ENCODE data around the gene CD300LB. TPM values are rescaled to one million over a fixed set of nuclear protein-coding genes. Genes with fewer than 3 reads are reported as not detected.

CD300LB gene
- total RNA-seq, 1 donor from 2014 or later = not detected

- no peak for TF ChIP-seq CTCF (IDR thresholded peaks at IDR 0.05; ENCODE audit: borderline replicate concordance)
- peaks cover 14% of the 10 kb centered on the region for H3K9me3 ChIP-seq (replicated peaks)
- intact Hi-C loops (cut with micrococcal nuclease) = no loop called here
- no peak overlapping the region for H3K27ac ChIP-seq (replicated peaks)
- no peaks in the 10 kb centered on the region for H3K4me1 ChIP-seq
- no peak for DNase-seq
- no peak overlapping the region for H3K4me3 ChIP-seq
- H3K36me3 ChIP-seq = no peaks in the 10 kb centered on the region
- H3K27me3 ChIP-seq (ENCODE audit: low read depth) = peaks cover 90% of the 10 kb centered on the region
These were observed 56.1 kb downstream of the CD300LB start for GRCh38 chr17:74475189-74475588.

DNA sequence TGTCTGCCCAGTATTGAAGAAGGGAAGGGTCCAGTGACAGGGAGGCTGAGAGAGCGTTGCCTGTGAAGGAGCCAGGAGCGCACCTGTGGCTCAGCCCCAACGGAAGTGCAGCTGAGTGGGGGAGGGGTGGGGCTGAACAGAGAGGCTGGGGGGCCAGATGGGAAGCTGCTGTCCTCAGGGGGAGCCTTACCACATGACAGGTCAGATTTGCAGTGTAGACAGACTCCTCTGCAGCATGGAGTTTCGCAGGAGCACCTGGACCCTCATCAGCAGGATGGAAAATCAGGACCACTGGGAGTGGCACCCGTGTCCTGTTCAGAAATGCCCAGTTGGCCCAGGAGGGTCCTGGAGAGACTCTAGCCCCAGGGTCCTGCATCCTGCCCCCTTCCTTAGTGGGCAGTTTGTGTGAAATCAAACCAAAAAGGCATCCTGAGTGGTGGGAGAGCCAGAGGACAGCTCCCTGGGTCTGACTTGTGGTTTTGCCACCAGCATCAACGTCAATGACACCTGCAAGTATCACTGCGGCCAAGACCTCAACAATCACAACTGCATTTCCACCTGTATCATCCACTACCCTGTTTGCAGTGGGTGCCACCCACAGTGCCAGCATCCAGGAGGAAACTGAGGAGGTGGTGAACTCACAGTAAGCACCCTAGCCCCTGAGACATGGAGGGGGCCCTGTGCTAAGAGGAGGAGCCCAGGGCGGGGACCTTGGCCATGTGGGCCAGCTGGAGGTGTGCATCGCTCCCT lies 57.1 kb downstream of the CD300LB start:
- Histone ChIP-seq H3K9me3 (replicated peaks) (peaks cover 14% of the 10 kb centered on the region), H3K27me3 (ENCODE audit: low read depth) (peaks cover 90% of the 10 kb centered on the region), H3K27ac (replicated peaks) (no peak overlapping the region), H3K4me1 (no peaks in the 10 kb centered on the region), H3K4me3 (no peak overlapping the region), H3K36me3 (no peaks in the 10 kb centered on the region)
- no peak for TF ChIP-seq CTCF (IDR thresholded peaks at IDR 0.05; ENCODE audit: borderline replicate concordance)
- intact Hi-C loops (cut with micrococcal nuclease) = no loop called here
- no peak for DNase-seq

GRCh38 chr17:74473294-74473693 lies 58.0 kb downstream of the CD300LB start:
- no peak for DNase-seq
- Histone ChIP-seq H3K4me1 (no peaks in the 10 kb centered on the region), H3K4me3 (no peak overlapping the region), H3K27ac (replicated peaks) (no peak overlapping the region), H3K9me3 (replicated peaks) (peaks cover 14% of the 10 kb centered on the region), H3K36me3 (no peaks in the 10 kb centered on the region), H3K27me3 (ENCODE audit: low read depth) (peaks cover 90% of the 10 kb centered on the region)
- no peak for TF ChIP-seq CTCF (IDR thresholded peaks at IDR 0.05; ENCODE audit: borderline replicate concordance)
- intact Hi-C loops (cut with micrococcal nuclease) = no loop called here

DNA sequence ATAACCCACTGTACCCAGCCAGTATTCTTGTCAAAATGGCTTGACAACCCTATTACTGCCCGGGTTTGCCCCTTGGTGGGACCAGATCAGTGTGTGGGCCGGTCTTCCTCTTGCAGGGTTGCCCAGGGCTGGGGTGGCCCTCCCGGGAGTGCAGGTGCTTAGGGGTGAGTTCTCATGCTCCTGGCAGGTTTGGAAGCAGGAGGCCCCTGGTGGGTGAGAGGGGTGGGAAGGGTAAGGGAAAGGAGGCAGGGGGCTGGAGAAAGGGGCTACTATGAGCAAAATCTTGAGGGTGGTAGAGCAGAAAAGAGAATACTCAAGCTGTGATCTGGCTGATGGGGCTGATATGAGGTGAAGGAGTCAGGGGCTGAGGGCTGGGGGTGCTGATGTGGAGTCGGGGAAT lies 58.4 kb downstream of the CD300LB start:
- H3K9me3 ChIP-seq (replicated peaks) = peaks cover 14% of the 10 kb centered on the region
- H3K27ac ChIP-seq (replicated peaks) = no peak overlapping the region
- no peak for TF ChIP-seq CTCF (IDR thresholded peaks at IDR 0.05; ENCODE audit: borderline replicate concordance)
- no peaks in the 10 kb centered on the region for H3K36me3 ChIP-seq
- no peak overlapping the region for H3K4me3 ChIP-seq
- no peaks in the 10 kb centered on the region for H3K4me1 ChIP-seq
- intact Hi-C loops (cut with micrococcal nuclease) = no loop called here
- no peak for DNase-seq
- H3K27me3 ChIP-seq (ENCODE audit: low read depth) = peaks cover 90% of the 10 kb centered on the region

- Histone ChIP-seq H3K36me3 (no peaks in the 10 kb centered on the region), H3K9me3 (replicated peaks) (peaks cover 11% of the 10 kb centered on the region), H3K27ac (replicated peaks) (no peak overlapping the region), H3K27me3 (ENCODE audit: low read depth) (peaks cover 96% of the 10 kb centered on the region), H3K4me1 (peaks cover 5% of the 10 kb centered on the region), H3K4me3 (no peak overlapping the region)
- intact Hi-C loops (cut with micrococcal nuclease) = no loop called here
- no peak for DNase-seq
- no peak for TF ChIP-seq CTCF (IDR thresholded peaks at IDR 0.05; ENCODE audit: borderline replicate concordance)
These were observed 59.9 kb downstream of the CD300LB start for GRCh38 chr17:74471341-74471740.

Other genes with a start within 250 kb of the CD300LB start
- 0.08 TPM for gene KIF19, start 205.2 kb downstream of the CD300LB start, total RNA-seq
- not detected for gene BTBD17, start 169.6 kb downstream of the CD300LB start, total RNA-seq
- gene GPR142, start 164.0 kb downstream of the CD300LB start, total RNA-seq = not detected
- gene GPRC5C, start 99.4 kb downstream of the CD300LB start, total RNA-seq = 32.0 TPM
- gene CD300A, start 64.8 kb downstream of the CD300LB start, total RNA-seq = 1.2 TPM
- gene CD300C, start 14.6 kb upstream of the CD300LB start, total RNA-seq = 0.71 TPM
- not detected for gene CD300H, start 36.0 kb upstream of the CD300LB start, total RNA-seq
- gene CD300LD, start 60.8 kb upstream of the CD300LB start, total RNA-seq = not detected
- 0.30 TPM for gene CD300E, start 92.3 kb upstream of the CD300LB start, total RNA-seq
- gene CD300LF, start 181.4 kb upstream of the CD300LB start, total RNA-seq = 0.55 TPM
- 1.9 TPM for gene RAB37, start 205.8 kb upstream of the CD300LB start, total RNA-seq
- 11.3 TPM for gene NHERF1, start 217.2 kb upstream of the CD300LB start, total RNA-seq
- 18.6 TPM for gene NAT9, start 244.9 kb upstream of the CD300LB start, total RNA-seq

All from left ventricle myocardium inferior (tissue), 1 donor.